Activated CD4-positive, alpha-beta T cell treated with anti-CD3 and anti-CD28 coated beads, Interleukin-2, amount 50 U/mL, for 16 hours (primary cell): ENCODE results near the gene SETBP1.
"Not testable (repeated sequence)": the region's sequence is repeated elsewhere in the genome, so short reads cannot be mapped to it uniquely, and the experiment has no call there.

Source experiments
- DNase-seq: peaks from one replicate; pipeline ENCODE4 v3.0.0-alpha.2; 2020

The SETBP1 gene

GRCh38 chr18:44796429-44797428 is 116.0 kb downstream of the SETBP1 start:
- DNase-seq = no peak

DNA sequence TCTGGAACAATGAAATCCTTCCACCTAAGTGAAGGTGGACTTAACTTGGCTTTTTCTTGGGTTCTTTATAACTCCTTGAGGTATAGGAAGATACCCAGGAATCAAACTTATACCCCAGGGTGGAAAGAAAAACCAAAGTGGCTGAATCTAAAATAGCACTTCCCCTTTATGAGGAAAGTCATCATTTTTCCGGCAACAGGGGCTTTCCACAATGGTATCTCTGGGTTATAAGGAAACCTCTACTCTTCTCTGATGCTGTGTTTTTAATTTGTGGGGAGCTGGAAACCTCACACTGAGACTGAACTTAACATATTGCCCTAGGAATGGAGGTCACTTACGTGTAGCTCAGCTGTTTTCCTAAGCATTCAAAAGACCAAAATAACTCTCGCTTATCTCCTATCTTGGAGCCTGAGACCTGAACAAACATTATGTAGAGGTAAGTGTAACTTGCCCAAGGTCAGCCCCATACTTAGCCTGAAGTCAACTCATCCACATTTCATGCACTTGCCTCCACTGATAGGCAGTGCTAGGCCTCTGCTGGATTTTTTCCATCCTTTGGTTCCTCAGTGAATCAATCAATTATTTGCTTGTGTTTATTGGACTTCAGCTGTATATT is 117.9 kb downstream of the SETBP1 start:
- peak; percentile 14 for DNase-seq

DNA sequence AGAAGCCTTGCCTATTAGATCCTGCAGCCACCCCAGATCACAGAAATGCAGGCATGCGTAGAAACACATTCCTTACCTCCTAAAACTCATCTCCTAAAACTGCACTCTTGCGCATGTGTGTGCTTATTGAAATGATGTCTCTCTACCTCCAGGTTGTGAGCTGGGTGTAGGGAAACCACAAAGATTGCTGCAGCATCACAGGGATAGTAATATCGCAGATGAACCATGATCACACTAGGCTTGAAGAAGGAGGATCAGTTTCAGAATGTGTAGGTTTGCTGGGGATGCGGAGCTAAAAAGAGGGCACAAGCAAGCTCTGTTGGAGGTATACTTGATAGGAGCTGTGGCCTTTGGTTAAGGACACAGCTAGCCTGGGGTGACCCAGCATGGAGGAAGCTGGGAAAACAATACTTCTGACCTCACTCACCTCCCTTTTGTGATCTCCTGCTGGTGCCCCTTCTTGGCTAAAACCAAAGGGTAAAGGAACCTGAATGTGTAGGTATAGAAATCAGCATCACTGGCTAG is 118.8 kb downstream of the SETBP1 start:
- peak; percentile 60 for DNase-seq

DNA sequence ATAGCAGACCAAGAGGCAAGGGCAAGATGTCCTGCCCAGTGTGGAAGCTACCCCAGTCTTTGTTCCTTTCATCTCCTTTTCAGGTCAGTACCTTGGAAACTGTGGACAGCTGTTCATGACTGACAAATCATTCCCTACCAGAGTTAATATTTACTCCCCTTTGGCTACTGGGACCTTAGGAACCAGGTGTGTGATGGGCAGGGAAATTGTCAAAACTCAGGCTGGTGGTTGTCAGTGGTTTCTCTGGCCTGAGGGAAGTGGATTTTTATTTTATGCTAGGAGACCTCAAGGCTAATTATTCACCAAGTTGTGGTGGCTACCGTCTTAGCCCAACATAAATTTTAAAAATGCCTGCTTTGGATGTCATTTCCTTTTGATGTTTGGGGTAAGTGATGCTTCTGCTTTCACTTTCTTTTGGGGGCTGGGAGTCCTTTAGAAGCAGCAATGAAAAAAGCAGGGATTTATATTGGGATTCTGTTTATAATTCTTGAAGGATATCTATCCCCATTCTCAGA is 119.3 kb downstream of the SETBP1 start:
- DNase-seq = no peak

GRCh38 chr18:44800766-44801165 is 120.1 kb downstream of the SETBP1 start:
- DNase-seq = not testable (repeated sequence)

- no peak for DNase-seq
Measured at GRCh38 chr18:44801781-44802180, 121.1 kb downstream of the SETBP1 start.

DNA sequence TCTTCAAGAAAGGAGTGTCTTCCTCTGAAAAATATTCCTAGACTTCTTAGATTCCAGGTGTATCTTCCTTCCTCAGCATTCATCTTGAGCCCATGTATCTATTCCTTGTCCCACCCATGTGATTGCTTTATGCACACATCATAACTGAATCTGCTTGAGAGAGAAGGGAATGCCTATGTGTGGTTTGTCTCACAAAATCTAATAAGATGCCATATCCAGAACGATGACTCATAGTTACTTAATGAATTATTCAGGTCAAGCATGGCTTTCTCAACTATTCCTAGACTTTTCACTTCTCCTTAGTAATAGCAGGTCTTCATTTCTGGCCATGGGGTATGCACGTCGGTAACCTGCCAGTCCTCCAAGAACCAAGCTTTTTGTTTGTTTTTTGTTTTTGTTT is 121.8 kb downstream of the SETBP1 start:
- DNase-seq = no peak

- no peak for DNase-seq
Measured at GRCh38 chr18:44803019-44803650, 122.4 kb downstream of the SETBP1 start.

- DNase-seq = no peak
Measured at GRCh38 chr18:44804033-44804432, 123.3 kb downstream of the SETBP1 start.

DNA sequence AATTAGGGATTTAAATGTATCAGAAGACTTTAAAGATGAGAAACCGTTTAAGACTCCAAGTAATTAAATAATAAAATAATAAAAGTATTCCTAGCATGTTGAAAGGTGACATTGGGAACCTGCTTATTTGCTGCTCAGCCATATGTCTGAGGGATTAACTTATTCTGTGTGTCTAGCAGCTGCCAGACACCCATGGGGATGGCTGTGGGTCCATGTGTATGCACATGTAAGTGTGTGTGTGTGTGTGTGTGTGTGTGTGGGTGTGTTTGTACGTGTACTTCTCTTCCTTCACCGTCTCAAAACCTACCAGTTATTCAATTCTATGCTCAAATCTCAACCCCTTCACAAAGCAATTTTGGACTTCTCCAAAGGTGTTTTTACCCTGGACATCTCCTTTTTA is 124.5 kb downstream of the SETBP1 start:
- no peak for DNase-seq

GRCh38 chr18:44805643-44806042 is 125.0 kb downstream of the SETBP1 start:
- DNase-seq = peak; percentile 11

GRCh38 chr18:44807766-44808165 is 127.1 kb downstream of the SETBP1 start:
- no peak for DNase-seq

DNA sequence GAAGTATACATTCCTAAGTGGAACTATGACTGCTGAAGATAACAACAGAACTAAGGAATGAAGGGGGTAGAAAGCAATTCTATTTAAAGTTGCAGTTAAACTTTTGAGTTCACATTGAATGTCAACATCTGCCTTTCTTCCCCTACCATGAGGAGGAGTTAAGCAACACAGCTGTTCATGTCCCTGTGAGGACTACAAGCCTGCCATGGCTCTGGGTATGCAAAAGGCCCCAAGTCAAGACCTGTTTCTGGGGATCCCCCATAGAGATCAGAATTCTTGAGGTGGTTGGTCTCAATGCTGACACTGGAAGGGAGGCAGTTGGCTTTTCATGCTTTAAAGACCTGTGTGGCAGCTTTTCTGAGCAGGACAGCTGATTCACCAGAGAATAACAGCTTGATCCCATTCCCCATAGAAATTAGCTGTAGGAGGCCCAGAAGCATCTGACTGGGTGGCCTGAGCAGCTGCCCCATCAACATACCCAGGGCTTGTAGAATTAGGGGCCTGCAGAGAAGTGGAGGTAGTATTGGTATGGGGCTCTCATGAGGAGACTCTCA is 131.0 kb downstream of the SETBP1 start:
- no peak for DNase-seq

GRCh38 chr18:44812426-44812825 is 131.7 kb downstream of the SETBP1 start:
- DNase-seq = no peak

GRCh38 chr18:44813586-44813985 is 132.9 kb downstream of the SETBP1 start:
- DNase-seq = no peak

- no peak for DNase-seq
Measured at GRCh38 chr18:44815108-44815507, 134.4 kb downstream of the SETBP1 start.

- no peak for DNase-seq
Measured at GRCh38 chr18:44816050-44816449, 135.4 kb downstream of the SETBP1 start.

- DNase-seq = no peak
Measured at GRCh38 chr18:44816477-44816876, 135.8 kb downstream of the SETBP1 start.

- DNase-seq = no peak
Measured at GRCh38 chr18:44817831-44818473, 137.3 kb downstream of the SETBP1 start.

DNA sequence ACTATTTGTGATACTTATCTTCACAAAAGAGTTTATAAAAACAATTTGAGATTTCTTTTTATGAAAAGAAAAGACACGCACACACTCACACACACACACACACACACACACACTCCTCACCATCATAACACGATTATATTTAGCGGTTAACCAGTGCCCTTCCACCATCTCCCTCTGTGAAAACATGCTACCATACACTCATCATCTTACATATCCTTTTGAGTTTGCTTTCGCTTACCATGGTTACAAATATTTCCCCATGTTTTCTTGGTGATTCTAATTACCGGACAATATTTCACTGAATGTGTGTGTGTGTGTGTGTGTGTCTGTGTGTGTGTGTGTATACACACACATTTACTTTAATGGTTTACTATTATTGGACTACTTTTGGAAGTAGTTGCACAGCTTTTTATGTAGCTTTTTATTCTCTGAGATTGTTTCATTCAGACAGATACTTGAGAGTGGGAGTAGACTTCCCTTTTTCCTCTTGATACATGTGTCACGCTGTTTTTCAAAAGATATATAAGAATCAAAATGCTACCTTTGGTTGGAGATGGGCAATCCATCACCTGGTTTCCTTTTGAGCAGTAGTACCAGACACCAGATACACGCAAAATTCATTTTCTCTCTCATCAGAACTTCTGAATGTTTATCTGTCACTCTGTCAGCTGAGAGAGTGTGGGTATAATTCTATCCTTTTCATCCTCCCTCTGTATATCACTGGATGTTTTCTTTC is 138.1 kb downstream of the SETBP1 start:
- no peak for DNase-seq

DNA sequence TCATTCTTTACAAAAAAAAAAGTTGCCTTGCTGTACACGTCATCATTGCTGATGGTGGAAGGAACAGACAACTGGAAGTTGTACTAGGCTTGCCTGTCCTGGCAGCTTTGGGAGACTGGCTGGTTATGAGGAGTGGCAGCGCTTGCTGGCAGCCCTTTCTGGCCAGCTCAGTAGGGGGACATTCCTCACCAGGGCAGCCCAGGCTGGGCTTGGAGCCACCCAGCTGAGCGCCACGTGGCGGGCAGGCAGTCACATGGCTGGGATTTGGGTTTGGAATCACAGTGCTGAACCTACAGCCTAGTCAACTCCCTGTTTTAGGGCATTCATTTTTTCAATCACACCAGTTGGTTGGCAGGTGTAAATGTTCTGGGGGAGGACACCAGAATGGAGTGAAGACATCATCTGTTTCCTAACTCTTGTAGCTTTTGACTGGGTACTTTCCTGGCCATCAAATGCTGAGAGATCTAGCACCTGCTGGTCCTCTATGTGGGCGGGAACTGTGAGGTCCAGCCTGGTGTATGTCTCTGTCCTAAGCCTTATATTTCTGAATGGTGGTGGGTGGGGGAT is 139.3 kb downstream of the SETBP1 start:
- DNase-seq = no peak
